Measurements from ENCODE around the gene SLC39A11. TPM values are rescaled to one million over a fixed set of nuclear protein-coding genes. Genes with fewer than 3 reads are reported as not detected.
"Not testable (repeated sequence)": the region's sequence is repeated elsewhere in the genome, so short reads cannot be mapped to it uniquely, and the experiment has no call there.

Gene SLC39A11
- total and polyA plus RNA-seq, 2 of the 13 experiments (the other 11 are each of a cell fraction or from before 2014, with no cell fraction given), result 17.2 to 31.5 TPM

DNA sequence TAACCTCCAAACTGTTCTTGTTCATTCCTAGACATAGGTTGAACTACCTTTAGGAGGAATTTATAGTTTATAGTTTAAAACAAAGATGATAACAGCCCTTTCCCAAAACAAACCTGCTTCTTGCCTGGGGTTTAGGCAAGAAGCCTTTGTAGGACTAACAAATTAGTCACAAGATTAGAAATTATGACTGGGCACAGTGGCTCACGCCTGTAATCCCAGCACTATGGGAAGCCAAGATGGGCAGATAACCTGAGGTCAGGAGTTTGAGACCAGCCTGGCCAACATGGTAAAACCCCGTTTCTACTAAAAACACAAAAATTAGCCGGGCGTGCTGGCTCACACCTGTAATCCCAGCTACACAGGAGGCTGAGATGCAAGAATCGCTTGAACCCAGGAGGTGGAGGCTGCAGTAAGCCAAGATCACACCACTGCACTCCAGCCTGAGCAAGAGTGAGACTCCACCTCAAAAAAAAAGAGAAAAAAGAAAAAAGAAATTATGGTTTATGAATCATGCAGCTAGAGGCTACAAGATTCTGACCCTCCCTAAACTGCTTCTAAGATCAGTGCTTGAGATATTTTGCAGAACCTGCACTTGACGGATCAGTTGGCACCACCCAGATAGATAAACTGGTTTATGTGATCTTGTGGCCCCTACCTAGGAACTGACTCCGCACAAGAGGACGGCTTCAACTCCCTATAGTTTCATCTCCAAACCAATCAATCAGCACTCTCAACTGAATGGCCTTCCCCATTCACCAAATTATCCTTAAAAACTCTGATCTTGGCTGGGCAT is 5.7 kb upstream of the SLC39A11 start:
- H3K4me2 ChIP-seq (ENCODE audit: low read depth, low read length); H3K79me2 ChIP-seq (ENCODE audit: insufficient read depth, low read length); FAIRE-seq; intact Hi-C loops (cut with micrococcal nuclease; ENCODE audit: unreplicated experiment); H3K9ac ChIP-seq (ENCODE audit: insufficient read depth, low read depth, low read length); BruUV-seq (replicated peaks); CTCF ChIA-PET (ENCODE audit: low intra/inter-chr PET ratio, low total read pairs); H3K4me1 ChIP-seq (ENCODE audit: insufficient read depth, low read length); H4K20me1 ChIP-seq (ENCODE audit: insufficient read depth, low read length); H3K9me3 ChIP-seq (ENCODE audit: low read length); H3K27ac ChIP-seq (ENCODE audit: extremely low read length, insufficient read depth, low read length); H3K36me3 ChIP-seq (replicated peaks in 1 of 2; ENCODE audit: control insufficient read depth in 1 of 2, insufficient read depth in 2 of 2, low read length in 2 of 2); DNase-seq (ENCODE audit: low spot score); H3K4me3 ChIP-seq (replicated peaks in 1 of 3; ENCODE audit: insufficient read depth in 1 of 3, low read depth in 2 of 3, low read length in 3 of 3); H2AFZ ChIP-seq (ENCODE audit: low read length); ATAC-seq; POLR2A ChIA-PET: not testable (repeated sequence)
- H3K27me3 ChIP-seq (ENCODE audit: control insufficient read depth in 1 of 2, insufficient read depth in 2 of 2, low read length in 2 of 2), result peaks cover 0 to 38% of the 10 kb centered on the region in 2 experiments; a peak in 3 of 5 replicates
- in situ Hi-C loops (cut with HindIII; ENCODE audit: extremely low pct_ligation_motif_present, low pct_unique_long_range_greater_than_20kb), result loop anchor here (10.0 kb wide), 1 partner anchor 533 kb away; no protein-coding TSS in a partner anchor
- WGBS (ENCODE audit: low lambda C conversion rate), result 78% methylated on average over 8 of the region's 8 CpGs

DNA sequence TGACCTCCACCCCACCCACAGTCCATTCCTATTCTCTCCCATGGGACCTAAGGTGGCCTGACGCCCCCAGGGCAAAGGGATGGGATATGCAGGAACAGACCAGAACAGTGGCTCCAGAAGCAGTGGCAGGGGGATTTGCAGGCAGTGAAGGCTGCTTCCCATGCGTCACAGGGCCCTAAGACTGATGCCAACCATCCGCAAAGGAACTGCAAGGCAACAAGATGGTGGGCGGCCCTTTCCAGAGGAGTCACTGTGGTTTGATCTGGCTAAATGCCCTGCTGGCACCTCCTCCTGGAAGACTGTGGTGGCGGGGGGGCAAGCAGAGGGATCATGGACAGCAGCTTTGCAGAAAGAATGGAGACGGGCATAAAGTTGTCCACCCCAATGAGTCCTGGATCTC is 4.4 kb upstream of the SLC39A11 start:
- Histone ChIP-seq H3K9ac (ENCODE audit: insufficient read depth, low read depth, low read length) (no peak overlapping the region), H3K27ac (ENCODE audit: extremely low read length, insufficient read depth, low read length) (no peak overlapping the region), H3K27me3 (ENCODE audit: control insufficient read depth in 1 of 2, insufficient read depth in 2 of 2, low read length in 2 of 2) (peaks cover 0 to 38% of the 10 kb centered on the region in 2 experiments; a peak in 3 of 5 replicates), H4K20me1 (ENCODE audit: insufficient read depth, low read length) (no peaks in the 10 kb centered on the region), H3K4me1 (ENCODE audit: insufficient read depth, low read length) (peaks cover 7% of the 10 kb centered on the region), H3K79me2 (ENCODE audit: insufficient read depth, low read length) (peaks cover 3% of the 10 kb centered on the region), H2AFZ (ENCODE audit: low read length) (no peak overlapping the region), H3K36me3 (replicated peaks in 1 of 2; ENCODE audit: control insufficient read depth in 1 of 2, insufficient read depth in 2 of 2, low read length in 2 of 2) (no peaks in the 10 kb centered on the region), H3K4me3 (replicated peaks in 1 of 3; ENCODE audit: insufficient read depth in 1 of 3, low read depth in 2 of 3, low read length in 3 of 3) (no peak overlapping the region), H3K9me3 (ENCODE audit: low read length) (no peaks in the 10 kb centered on the region), H3K4me2 (ENCODE audit: low read depth, low read length) (no peak overlapping the region)
- BruUV-seq (replicated peaks), result no TSS peak
- ATAC-seq (no peak), FAIRE-seq (no peak), DNase-seq (ENCODE audit: low spot score) (no peak)
- POLR2A ChIA-PET, result no interaction called here
- TF ChIP-seq, protein P1, sequence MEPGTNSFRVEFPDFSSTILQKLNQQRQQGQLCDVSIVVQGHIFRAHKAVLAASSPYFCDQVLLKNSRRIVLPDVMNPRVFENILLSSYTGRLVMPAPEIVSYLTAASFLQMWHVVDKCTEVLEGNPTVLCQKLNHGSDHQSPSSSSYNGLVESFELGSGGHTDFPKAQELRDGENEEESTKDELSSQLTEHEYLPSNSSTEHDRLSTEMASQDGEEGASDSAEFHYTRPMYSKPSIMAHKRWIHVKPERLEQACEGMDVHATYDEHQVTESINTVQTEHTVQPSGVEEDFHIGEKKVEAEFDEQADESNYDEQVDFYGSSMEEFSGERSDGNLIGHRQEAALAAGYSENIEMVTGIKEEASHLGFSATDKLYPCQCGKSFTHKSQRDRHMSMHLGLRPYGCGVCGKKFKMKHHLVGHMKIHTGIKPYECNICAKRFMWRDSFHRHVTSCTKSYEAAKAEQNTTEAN (CRISPR knock-in tag; conservative IDR thresholded peaks at IDR 0.05), result no peak
- no peak for TF ChIP-seq SP2 (CRISPR knock-in tag; IDR thresholded peaks at IDR 0.05)
- no peak for TF ChIP-seq HNRNPLL (IDR thresholded peaks at IDR 0.05; ENCODE audit: low read depth, low read length, poor library complexity, severe bottlenecking)
- no peak for TF ChIP-seq ZNF629 (CRISPR knock-in tag; conservative IDR thresholded peaks at IDR 0.05)
- no peak for TF ChIP-seq ZNF543 (CRISPR knock-in tag; IDR thresholded peaks at IDR 0.05)
- TF ChIP-seq ZNF446 (CRISPR knock-in tag; IDR thresholded peaks at IDR 0.05), result no peak
- in situ Hi-C loops (cut with HindIII; ENCODE audit: extremely low pct_ligation_motif_present, low pct_unique_long_range_greater_than_20kb), result loop anchor here (10.0 kb wide), 1 partner anchor 532 kb away; no protein-coding TSS in a partner anchor
- intact Hi-C loops (cut with micrococcal nuclease; ENCODE audit: unreplicated experiment), result no loop called here
- CTCF ChIA-PET (ENCODE audit: low intra/inter-chr PET ratio, low total read pairs), result no interaction called here
- WGBS (ENCODE audit: low lambda C conversion rate), result 33% methylated on average over 6 of the region's 6 CpGs

All from HepG2 (cell line).